Omental fat pad (tissue), 4 donors: ENCODE measurements around the gene DESI1. TPM values are rescaled to one million over a fixed set of nuclear protein-coding genes. Genes with fewer than 3 reads are reported as not detected.
"Not testable (repeated sequence)": the region's sequence is repeated elsewhere in the genome, so short reads cannot be mapped to it uniquely, and the experiment has no call there.

Source experiments
- ATAC-seq: fragments of 150-250 bp; one replicate; pipeline ENCODE4 v1.9.1; 2016; ENCODE audit warnings: mild to moderate bottlenecking, moderate library complexity; ENCODE audit not compliant: low FRiP score
- DNase-seq: peaks from one replicate; pipeline ENCODE4 v3.0.0-alpha.2; 2019; ENCODE audit warnings: low spot score
- CTCF ChIP-seq, 3 donors: fragments of 450-650 bp; IDR thresholded peaks; one replicate each; pipeline ENCODE4 v1.5.1; 2016 to 2017; ENCODE audit warnings: antibody characterized with exemption in 3 of 3, mild to moderate bottlenecking in 3 of 3, moderate library complexity in 2 of 3
- total RNA-seq, 4 donors: library from RNA; depleted of rRNA; stranded (reverse); fragments of >200 nt; gene quantifications; one replicate each; pipeline ENCODE4 v1.1.0, GENCODE V29; 2016

Gene DESI1
- total RNA-seq = 10 to 100 TPM; 16.0 to 22.1 (median 19.5) TPM

- DNase-seq = peak; percentile 25
- no peak for TF ChIP-seq CTCF (IDR thresholded peaks at IDR 0.05)
- peak; percentile 3 for ATAC-seq
Observed at GRCh38 chr22:41620589-41621098, at the start of gene DESI1. Gene DESI1, minus strand, starts transcription at chr22:41621043. Its CDS starts 204 bp downstream, at chr22:41620839.

DNA sequence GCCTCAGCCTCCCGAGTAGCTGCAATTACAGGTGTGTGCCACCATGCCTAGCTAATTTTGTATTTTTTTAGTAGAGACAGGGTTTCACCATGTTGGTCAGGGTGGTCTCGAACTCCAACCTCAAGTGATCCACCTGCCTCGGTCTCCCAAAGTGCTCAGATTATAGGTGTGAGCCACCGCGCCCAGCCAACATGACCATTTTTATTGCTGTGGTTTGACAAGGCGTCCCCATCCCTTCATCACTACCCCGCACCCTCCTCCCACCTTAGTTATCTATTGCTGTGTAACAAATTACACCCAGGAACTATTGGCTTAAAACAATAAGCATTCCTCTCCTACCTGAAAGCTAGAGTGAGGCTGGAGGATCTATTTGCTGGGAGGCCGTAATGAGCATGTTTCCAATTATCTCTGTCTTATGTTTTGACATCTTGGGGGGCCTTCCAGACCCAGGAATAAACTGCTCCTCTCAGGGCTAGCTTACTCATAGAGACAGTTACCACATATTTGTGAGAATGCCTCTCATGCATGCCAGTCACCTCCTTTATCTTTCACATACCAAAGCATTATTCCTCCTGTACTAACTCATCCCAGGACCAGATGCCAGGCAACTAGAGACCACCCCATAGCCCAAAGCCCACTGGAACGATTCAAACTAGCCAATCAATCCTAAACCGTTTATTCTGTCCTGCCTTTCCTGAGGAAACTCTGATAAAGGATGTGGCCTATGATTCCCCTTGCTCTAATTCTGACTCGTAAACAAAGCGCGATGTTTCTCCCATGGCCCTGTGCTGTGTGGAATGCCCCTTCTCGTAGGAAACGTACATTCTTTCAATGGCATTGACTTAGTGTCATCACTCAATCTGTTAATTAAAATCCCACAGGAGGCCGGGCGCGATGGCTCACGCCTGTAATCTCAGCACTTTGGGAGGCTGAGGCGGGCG lies 48.4 kb upstream of the DESI1 start:
- no peak for ATAC-seq
- DNase-seq = peak; percentile 18
- no peak for TF ChIP-seq CTCF (IDR thresholded peaks at IDR 0.05)

- DNase-seq (no peak), ATAC-seq (no peak)
- TF ChIP-seq CTCF (IDR thresholded peaks at IDR 0.05) = no peak
Observed at GRCh38 chr22:41664951-41665350, 44.1 kb upstream of the DESI1 start.

- no peak for TF ChIP-seq CTCF (IDR thresholded peaks at IDR 0.05)
- ATAC-seq (no peak), DNase-seq (no peak)
Observed at GRCh38 chr22:41664490-41664889, 43.6 kb upstream of the DESI1 start.

GRCh38 chr22:41663594-41663993 lies 42.8 kb upstream of the DESI1 start:
- not testable (repeated sequence) for ATAC-seq, DNase-seq

- ATAC-seq (no peak), DNase-seq (no peak)
- no peak for TF ChIP-seq CTCF (IDR thresholded peaks at IDR 0.05)
Observed at GRCh38 chr22:41661713-41662112, 40.9 kb upstream of the DESI1 start.

- DNase-seq (no peak), ATAC-seq (no peak)
- TF ChIP-seq CTCF (IDR thresholded peaks at IDR 0.05) = no peak
Observed at GRCh38 chr22:41661088-41661487, 40.2 kb upstream of the DESI1 start.
